ENCODE results near the gene PHRF1.

- TF ChIP-seq, protein P1, sequence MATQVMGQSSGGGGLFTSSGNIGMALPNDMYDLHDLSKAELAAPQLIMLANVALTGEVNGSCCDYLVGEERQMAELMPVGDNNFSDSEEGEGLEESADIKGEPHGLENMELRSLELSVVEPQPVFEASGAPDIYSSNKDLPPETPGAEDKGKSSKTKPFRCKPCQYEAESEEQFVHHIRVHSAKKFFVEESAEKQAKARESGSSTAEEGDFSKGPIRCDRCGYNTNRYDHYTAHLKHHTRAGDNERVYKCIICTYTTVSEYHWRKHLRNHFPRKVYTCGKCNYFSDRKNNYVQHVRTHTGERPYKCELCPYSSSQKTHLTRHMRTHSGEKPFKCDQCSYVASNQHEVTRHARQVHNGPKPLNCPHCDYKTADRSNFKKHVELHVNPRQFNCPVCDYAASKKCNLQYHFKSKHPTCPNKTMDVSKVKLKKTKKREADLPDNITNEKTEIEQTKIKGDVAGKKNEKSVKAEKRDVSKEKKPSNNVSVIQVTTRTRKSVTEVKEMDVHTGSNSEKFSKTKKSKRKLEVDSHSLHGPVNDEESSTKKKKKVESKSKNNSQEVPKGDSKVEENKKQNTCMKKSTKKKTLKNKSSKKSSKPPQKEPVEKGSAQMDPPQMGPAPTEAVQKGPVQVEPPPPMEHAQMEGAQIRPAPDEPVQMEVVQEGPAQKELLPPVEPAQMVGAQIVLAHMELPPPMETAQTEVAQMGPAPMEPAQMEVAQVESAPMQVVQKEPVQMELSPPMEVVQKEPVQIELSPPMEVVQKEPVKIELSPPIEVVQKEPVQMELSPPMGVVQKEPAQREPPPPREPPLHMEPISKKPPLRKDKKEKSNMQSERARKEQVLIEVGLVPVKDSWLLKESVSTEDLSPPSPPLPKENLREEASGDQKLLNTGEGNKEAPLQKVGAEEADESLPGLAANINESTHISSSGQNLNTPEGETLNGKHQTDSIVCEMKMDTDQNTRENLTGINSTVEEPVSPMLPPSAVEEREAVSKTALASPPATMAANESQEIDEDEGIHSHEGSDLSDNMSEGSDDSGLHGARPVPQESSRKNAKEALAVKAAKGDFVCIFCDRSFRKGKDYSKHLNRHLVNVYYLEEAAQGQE (IDR thresholded peaks at IDR 0.05; ENCODE audit: low read depth, low read length): no peak
- no peak for TF ChIP-seq USF1 (IDR thresholded peaks at IDR 0.05; ENCODE audit: borderline replicate concordance, low read depth)
- no peak for TF ChIP-seq CTCF (IDR thresholded peaks at IDR 0.05)
- TF ChIP-seq TAF1 (IDR thresholded peaks at IDR 0.05; ENCODE audit: borderline replicate concordance, low read depth, low read length): no peak
- TF ChIP-seq, protein P2, sequence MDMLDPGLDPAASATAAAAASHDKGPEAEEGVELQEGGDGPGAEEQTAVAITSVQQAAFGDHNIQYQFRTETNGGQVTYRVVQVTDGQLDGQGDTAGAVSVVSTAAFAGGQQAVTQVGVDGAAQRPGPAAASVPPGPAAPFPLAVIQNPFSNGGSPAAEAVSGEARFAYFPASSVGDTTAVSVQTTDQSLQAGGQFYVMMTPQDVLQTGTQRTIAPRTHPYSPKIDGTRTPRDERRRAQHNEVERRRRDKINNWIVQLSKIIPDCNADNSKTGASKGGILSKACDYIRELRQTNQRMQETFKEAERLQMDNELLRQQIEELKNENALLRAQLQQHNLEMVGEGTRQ (IDR thresholded peaks at IDR 0.05; ENCODE audit: borderline replicate concordance, low read depth, low read length): no peak
Measured at GRCh38 chr11:620935-621814, 44.9 kb downstream of the PHRF1 start.
